Superior temporal gyrus (tissue), 1 donor: ENCODE measurements around the gene ERGIC1.
"Not testable (repeated sequence)": the region's sequence is repeated elsewhere in the genome, so short reads cannot be mapped to it uniquely, and the experiment has no call there.

Experiments
- DNase-seq: peaks from one replicate; pipeline ENCODE4 v3.0.0-alpha.2; 2016; ENCODE audit errors: extremely low spot score

Gene ERGIC1

DNA sequence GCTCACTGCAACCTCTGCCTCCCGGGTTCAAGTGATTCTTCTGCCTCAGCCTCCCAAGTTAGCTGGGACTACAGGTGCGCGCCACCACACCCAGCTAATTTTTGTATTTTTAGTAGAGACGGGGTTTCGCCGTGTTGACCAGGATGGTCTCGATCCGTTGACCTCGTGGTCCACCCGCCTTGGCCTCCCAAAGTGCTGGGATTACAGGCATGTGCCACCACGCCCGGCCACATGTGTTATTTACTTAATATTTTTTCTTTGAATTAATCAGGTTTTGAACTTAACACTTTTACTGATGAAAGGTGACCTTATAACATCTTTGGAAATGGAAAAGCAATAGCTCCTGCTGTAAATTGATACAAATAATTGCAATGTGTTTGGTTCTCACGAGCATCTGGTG is 13.5 kb downstream of the ERGIC1 start:
- not testable (repeated sequence) for DNase-seq

- DNase-seq, result no peak
Measured at GRCh38 chr5:172848419-172848818, 14.4 kb downstream of the ERGIC1 start.

DNA sequence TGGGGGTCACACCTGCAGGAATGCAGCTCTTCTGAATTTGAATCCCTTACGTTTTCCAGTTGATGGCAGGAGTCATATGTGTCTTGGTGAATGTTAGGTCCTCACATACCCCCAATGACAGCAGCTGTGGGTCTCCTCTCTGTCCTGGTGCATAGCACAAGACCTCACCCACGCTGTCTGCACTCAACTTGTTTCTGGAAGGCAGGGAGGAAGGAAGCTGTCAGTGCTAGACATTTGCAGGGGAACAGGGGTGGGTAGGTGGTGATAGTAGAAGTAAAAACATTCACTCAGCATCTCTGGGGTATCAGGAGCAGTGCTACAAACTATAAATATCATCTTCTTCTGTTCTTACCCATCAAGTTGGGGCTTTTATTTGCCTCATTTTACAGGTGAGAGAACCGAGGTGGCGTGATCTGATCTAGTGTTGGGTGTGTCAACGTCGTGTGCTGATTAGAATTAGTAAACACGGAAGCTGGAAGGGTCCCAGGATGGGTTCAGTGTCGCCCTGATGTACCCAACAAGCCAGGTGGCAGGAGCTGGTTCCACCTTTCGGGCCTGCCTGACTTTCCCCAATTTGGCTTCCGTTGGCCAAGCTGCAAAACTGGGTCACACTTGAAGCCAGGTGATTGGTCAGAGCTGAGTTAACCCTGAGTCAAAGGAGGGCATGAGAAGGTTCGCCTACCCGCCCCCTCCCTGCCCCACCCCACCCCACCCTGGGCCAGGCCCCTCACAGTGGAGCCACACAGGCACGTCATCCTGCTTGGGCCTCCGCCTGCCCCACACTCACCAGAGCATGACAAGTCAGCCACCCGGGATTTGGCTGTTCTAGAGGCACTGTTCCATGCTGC is 15.8 kb downstream of the ERGIC1 start:
- DNase-seq, result no peak

GRCh38 chr5:172850454-172850797 is 16.4 kb downstream of the ERGIC1 start:
- no peak for DNase-seq

- not testable (repeated sequence) for DNase-seq
Measured at GRCh38 chr5:172851254-172851653, 17.2 kb downstream of the ERGIC1 start.

GRCh38 chr5:172852490-172853354 is 18.7 kb downstream of the ERGIC1 start:
- no peak for DNase-seq

GRCh38 chr5:172853355-172853975 is 19.4 kb downstream of the ERGIC1 start:
- DNase-seq, result no peak

- no peak for DNase-seq
Measured at GRCh38 chr5:172854451-172854871, 20.4 kb downstream of the ERGIC1 start.

DNA sequence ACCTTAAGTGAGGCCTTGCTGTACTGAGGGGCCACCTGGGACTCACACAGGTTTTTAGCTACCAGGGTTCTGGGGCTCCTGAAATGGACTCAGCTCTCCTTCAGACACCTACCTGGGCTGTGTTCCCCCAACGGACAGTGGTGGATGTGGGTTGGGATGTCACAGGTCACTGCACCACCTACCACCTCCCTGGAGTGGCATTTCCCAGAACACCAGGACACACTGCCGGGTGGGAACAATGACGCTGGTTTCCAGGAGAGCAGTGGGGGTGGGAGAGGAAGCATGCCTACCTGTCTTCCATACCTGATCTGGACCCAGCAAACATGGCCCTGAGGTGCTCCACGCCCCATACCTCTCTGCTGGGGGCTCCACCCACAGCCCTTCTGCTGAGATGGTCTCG is 20.9 kb downstream of the ERGIC1 start:
- DNase-seq, result no peak

DNA sequence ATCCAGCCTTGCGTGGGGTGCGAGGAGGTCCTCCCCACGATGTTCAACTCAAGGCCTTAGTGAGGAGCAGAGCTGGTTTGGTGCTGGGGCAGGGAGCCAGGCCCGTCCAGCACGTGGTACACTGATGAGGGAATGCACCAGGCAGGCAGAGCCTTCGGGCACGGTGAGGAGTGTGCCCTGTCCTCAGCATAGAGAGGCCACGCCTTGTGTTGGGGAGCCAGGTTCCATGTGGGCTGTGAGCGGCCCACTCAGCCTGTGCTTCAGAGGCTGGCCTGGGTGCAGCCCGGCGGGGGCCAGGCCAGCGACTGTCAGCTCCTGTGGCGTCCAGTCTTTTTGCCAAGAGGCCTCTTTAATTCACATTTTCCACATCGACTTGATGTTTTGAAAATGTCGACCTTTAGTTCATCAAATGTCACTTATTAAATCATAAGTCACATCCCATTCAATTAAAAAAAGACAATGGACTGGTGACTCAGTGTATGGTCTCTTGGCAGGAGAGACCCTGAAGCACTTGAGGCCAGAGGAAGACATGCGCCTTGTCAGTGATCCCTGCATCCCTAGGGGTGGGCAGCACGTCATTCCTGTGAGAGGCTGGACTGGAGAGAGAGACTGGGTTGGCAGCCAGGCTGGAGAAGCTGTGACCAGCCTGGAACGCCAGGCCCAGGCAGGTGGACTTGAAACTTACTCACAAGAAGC is 21.7 kb downstream of the ERGIC1 start:
- no peak for DNase-seq

- DNase-seq, result no peak
Measured at GRCh38 chr5:172856336-172856735, 22.3 kb downstream of the ERGIC1 start.

DNA sequence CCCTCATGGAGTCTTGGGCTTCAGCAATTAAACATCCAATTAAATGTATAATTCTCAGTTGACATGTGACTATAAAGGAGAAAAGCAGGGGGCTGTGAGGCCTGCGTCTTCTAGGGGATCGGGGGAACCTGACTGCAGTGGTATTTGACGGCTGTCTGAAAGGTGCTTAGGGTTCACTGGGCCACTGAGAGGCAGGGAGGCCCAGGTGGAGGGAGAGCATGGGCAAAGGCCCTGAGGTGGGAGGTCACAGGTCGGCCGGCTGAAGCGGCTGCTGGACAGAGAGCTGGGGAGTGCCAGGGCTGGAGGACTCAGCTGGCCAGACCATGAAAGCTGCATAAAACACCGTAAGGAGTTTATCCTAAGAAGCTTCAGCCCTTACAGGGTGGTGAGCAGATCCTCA is 23.9 kb downstream of the ERGIC1 start:
- DNase-seq, result no peak

GRCh38 chr5:172858511-172858989 is 24.5 kb downstream of the ERGIC1 start:
- DNase-seq, result no peak

- no peak for DNase-seq
Measured at GRCh38 chr5:172858990-172859811, 25.1 kb downstream of the ERGIC1 start.

DNA sequence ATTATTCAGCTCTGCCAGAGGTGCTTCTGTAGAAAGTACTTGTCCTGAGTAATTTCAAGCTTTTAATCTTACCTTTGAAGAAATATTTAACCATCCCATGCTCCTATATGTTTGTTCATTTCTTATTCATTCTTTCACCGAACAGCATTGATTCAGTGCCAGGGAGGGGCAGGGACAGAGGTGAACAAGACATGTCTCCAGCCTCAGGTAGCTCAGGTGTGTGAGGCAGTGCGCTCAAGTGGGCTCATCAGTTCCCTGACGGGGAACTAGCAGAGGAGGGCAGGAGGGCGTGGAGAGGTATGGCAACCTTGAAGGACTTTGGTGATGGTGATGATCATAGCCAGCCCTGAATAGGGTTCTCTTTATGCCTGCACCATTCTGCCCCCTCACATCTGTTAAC is 25.9 kb downstream of the ERGIC1 start:
- no peak for DNase-seq

GRCh38 chr5:172860520-172861443 is 26.7 kb downstream of the ERGIC1 start:
- peak; percentile 83 for DNase-seq

- DNase-seq, result no peak
Measured at GRCh38 chr5:172861461-172861860, 27.4 kb downstream of the ERGIC1 start.

GRCh38 chr5:172862165-172862801 is 28.2 kb downstream of the ERGIC1 start:
- DNase-seq, result no peak

DNA sequence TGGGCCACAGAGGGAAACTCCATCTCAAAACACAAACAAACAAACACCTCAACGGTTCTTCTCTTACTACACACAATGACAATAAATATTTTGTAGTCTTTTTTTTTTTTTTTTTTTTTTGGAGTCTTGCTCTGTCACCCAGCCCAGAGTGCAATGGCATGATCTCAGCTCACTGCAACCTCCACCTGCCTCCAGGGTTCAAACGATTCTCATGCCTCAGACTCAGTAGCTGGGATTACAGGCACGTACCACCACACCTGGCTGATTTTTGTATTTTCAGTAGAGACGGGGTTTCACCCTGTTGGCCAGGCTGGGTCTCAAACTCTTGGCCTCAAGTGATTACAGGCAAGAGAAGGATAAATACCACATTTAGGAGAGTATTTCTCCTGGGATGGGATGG is 30.1 kb downstream of the ERGIC1 start:
- DNase-seq, result not testable (repeated sequence)
